Vagina (tissue), 2 donors: ENCODE measurements around the gene TANK.

Source experiments
- POLR2A ChIP-seq, 2 donors: fragments of 450-650 bp; IDR thresholded peaks; one replicate each; pipeline ENCODE4 v1.6.1; 2017; ENCODE audit warnings: antibody characterized with exemption in 2 of 2, mild to moderate bottlenecking in 2 of 2, moderate library complexity in 2 of 2
- TF ChIP-seq, protein P1 (sequence below), 3 experiments: fragments of 450-650 bp in 2 of 3; fragments of 200-600 bp in 1 of 3; sonication (generic) in 1 of 3; IDR thresholded peaks; one replicate each; pipeline ENCODE4 v1.5.1; 2017 to 2019; ENCODE audit warnings: antibody characterized with exemption in 3 of 3, mild to moderate bottlenecking in 2 of 3, moderate library complexity in 2 of 3

DNA sequence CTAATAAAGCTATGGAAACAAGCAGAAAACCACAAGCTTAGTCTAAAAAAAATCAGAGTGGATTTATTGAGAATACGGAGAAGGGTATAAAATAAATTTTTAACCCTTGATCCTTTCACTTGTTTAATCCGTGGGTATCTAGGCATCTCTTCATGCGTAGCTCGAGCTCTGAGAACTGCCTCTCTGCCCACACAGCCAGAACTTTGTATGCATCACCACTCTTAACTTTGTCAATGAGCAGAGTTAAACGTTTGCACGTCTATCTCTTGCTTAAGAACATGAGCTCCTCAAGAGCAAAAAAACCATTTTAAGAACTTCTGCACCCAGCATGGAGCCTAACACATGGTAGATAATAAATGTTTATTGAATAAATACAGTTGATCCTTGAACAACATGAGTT is 26.9 kb upstream of the TANK start:
- TF ChIP-seq, protein P1, sequence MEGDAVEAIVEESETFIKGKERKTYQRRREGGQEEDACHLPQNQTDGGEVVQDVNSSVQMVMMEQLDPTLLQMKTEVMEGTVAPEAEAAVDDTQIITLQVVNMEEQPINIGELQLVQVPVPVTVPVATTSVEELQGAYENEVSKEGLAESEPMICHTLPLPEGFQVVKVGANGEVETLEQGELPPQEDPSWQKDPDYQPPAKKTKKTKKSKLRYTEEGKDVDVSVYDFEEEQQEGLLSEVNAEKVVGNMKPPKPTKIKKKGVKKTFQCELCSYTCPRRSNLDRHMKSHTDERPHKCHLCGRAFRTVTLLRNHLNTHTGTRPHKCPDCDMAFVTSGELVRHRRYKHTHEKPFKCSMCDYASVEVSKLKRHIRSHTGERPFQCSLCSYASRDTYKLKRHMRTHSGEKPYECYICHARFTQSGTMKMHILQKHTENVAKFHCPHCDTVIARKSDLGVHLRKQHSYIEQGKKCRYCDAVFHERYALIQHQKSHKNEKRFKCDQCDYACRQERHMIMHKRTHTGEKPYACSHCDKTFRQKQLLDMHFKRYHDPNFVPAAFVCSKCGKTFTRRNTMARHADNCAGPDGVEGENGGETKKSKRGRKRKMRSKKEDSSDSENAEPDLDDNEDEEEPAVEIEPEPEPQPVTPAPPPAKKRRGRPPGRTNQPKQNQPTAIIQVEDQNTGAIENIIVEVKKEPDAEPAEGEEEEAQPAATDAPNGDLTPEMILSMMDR (IDR thresholded peaks at IDR 0.05) = no peak
- TF ChIP-seq POLR2A (IDR thresholded peaks at IDR 0.05) = no peak
